Duodenal mucosa (tissue), 2 donors: Measurements from ENCODE around the gene POFUT2.

Experiments
- H3K27ac ChIP-seq: one replicate; pipeline ENCODE4 v1.7.0; 2013; ENCODE audit warnings: low read depth, low read length
- H3K27me3 ChIP-seq, 2 donors: one replicate each; pipeline ENCODE4 v1.7.0; 2013; ENCODE audit warnings: low read length in 2 of 2, control low read depth in 1 of 2; ENCODE audit not compliant: insufficient read depth in 2 of 2, control insufficient read depth in 1 of 2
- H3K36me3 ChIP-seq, 2 donors: one replicate each; pipeline ENCODE4 v1.7.0; 2013; ENCODE audit warnings: low read length in 2 of 2, control low read depth in 1 of 2; ENCODE audit not compliant: insufficient read depth in 2 of 2, control insufficient read depth in 1 of 2
- H3K4me1 ChIP-seq, 2 donors: one replicate each; pipeline ENCODE4 v1.7.0; 2013; ENCODE audit warnings: low read length in 2 of 2, control low read depth in 1 of 2; ENCODE audit not compliant: insufficient read depth in 2 of 2, control insufficient read depth in 1 of 2
- H3K4me3 ChIP-seq, 2 donors: one replicate each; pipeline ENCODE4 v1.7.0; 2013; ENCODE audit warnings: low read length in 2 of 2, low read depth in 1 of 2
- H3K9ac ChIP-seq, 2 donors: one replicate each; pipeline ENCODE4 v1.7.0; 2013; ENCODE audit warnings: low read length in 2 of 2, low read depth in 1 of 2
- H3K9me3 ChIP-seq, 2 donors: one replicate each; pipeline ENCODE4 v1.7.0; 2013; ENCODE audit warnings: low read length in 2 of 2, control low read depth in 1 of 2; ENCODE audit not compliant: control insufficient read depth in 1 of 2

The POFUT2 gene

DNA sequence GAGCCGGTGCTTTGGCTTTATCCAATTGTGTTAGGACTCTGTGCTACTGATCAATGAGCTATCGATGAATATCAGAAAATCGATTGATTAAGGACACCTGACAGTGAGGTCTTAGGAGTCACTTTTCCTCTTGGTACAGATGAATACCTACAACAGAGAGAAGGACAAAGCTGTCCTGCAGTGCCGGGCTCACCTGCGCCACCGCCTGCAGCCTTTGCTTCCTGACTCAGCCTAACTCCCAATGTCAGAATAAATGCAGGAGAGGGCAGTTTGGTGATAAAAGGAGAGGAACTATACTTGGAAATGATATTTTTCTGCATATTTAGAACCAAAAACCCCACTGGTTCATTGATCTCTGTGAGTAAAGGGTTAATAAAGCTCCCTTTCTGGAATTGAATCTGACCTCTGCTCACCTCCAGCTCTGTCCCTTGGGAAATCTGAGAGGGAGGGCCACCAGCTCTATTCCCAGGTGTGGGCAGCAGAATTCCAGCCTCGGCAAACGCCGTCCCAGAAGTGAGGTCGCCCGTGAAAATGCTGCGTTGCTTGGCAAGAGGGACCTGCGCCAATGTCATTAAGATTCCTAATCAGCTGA lies 39.3 kb downstream of the POFUT2 start:
- Histone ChIP-seq H3K4me3 (peak overlapping the region in 1 of 2 donors; percentile 54), H3K9ac (no peak overlapping the region), H3K9me3 (peaks cover 4 to 6% of the 10 kb centered on the region in 2 donors), H3K27ac (no peak overlapping the region), H3K36me3 (no peaks in the 10 kb centered on the region), H3K4me1 (no peaks in the 10 kb centered on the region), H3K27me3 (peaks cover 4 to 11% of the 10 kb centered on the region in 2 donors)

DNA sequence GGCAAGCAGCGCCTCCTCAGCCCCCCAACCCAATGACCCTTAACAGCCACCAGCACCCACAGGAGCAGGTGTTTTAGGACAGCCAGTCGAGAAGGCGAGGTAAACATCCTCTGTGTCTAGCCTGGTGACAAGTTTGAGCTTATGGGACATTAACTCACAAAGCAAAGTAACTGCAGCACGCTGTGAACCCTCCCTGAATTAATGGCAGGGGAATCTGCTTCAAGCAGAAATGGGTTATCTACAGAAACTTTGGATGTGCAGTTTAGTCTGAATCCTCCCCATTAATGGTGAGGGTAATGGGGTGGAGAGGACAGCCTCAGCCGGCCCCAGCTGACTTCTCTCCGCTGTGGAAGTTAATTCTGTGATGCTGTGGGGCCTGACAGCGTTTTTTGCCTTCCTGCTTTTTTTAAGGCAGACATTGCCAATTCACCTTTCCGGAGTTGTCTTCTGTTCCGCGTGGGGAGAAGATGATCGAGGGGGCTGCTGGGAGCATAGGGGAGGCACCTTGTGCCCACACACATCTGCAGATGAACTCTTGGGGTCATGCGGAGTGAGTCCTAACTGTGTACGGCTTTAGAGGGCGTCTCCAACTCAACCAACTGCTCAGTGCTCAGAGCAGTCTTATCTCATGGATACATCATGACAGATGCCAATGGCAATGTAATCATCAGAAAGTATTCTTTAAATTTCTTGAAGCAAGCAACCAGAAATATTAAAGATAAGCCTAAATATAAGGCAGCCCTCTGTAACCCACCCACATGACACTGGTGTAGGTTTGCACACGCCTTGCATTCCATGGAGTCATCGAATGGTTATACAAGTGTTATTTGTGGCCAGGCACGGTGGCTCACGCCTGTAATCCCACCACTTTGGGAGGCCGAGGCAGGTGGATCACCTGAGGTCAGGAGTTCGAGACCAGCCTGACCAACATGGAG lies 41.0 kb downstream of the POFUT2 start:
- Histone ChIP-seq H3K9me3 (peaks cover 7% of the 10 kb centered on the region in 2 donors), H3K9ac (no peak overlapping the region), H3K27me3 (peaks cover 0 to 11% of the 10 kb centered on the region in 2 donors), H3K4me3 (no peak overlapping the region), H3K4me1 (no peaks in the 10 kb centered on the region), H3K36me3 (no peaks in the 10 kb centered on the region), H3K27ac (no peak overlapping the region)

DNA sequence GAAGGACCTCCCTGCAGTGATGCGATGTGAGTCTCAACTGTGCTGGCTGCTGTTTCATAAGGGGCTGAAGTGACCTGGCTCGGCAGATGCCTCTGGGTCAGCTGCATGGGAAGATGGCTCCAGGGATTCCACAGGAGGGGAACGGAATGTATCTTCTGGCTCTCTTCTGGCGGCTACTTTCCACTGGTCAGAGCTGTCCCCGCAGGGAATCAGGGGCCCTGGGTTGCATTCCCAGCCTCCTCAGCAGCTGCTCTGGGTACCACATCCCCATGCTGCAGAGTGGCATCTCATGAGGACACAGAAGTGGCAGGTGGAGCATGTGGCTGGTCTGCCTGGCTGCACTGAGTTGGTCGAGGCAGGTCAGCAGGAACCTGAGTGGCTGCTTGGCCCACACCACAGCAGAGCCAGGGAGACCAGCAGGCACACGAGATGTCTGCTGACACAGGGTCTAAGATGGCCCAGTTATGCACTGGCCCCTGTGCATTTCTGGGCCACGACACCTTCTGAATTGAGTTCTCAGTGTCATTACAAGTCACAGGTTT lies 42.8 kb downstream of the POFUT2 start:
- Histone ChIP-seq H3K9ac (no peak overlapping the region), H3K9me3 (peaks cover 7% of the 10 kb centered on the region in 2 donors), H3K27ac (no peak overlapping the region), H3K4me1 (no peaks in the 10 kb centered on the region), H3K27me3 (peaks cover 0 to 11% of the 10 kb centered on the region in 2 donors), H3K4me3 (no peak overlapping the region), H3K36me3 (no peaks in the 10 kb centered on the region)

- Histone ChIP-seq H3K27ac (no peak overlapping the region), H3K4me1 (no peaks in the 10 kb centered on the region), H3K9me3 (peaks cover 7% of the 10 kb centered on the region in 2 donors), H3K4me3 (no peak overlapping the region), H3K36me3 (no peaks in the 10 kb centered on the region), H3K9ac (no peak overlapping the region), H3K27me3 (peaks cover 0 to 7% of the 10 kb centered on the region in 2 donors)
Observed at GRCh38 chr21:45243603-45244002, 44.1 kb downstream of the POFUT2 start.

- Histone ChIP-seq H3K9me3 (peaks cover 7% of the 10 kb centered on the region in 2 donors), H3K27ac (no peak overlapping the region), H3K4me3 (no peak overlapping the region), H3K36me3 (no peaks in the 10 kb centered on the region), H3K9ac (no peak overlapping the region), H3K27me3 (peaks cover 0 to 3% of the 10 kb centered on the region in 2 donors), H3K4me1 (no peaks in the 10 kb centered on the region)
Observed at GRCh38 chr21:45241357-45241756, 46.3 kb downstream of the POFUT2 start.

GRCh38 chr21:45237401-45237800 lies 50.3 kb downstream of the POFUT2 start:
- peaks cover 0 to 4% of the 10 kb centered on the region in 2 donors for H3K27me3 ChIP-seq
- no peak overlapping the region for H3K9ac ChIP-seq
- H3K27ac ChIP-seq = no peak overlapping the region
- no peaks in the 10 kb centered on the region for H3K9me3 ChIP-seq
- no peak overlapping the region for H3K4me3 ChIP-seq
- H3K4me1 ChIP-seq = no peaks in the 10 kb centered on the region
- H3K36me3 ChIP-seq = no peaks in the 10 kb centered on the region

GRCh38 chr21:45236481-45236880 lies 51.2 kb downstream of the POFUT2 start:
- no peaks in the 10 kb centered on the region for H3K36me3 ChIP-seq
- H3K9me3 ChIP-seq = no peaks in the 10 kb centered on the region
- H3K9ac ChIP-seq = no peak overlapping the region
- H3K27me3 ChIP-seq = peaks cover 0 to 4% of the 10 kb centered on the region in 2 donors
- no peak overlapping the region for H3K27ac ChIP-seq
- no peaks in the 10 kb centered on the region for H3K4me1 ChIP-seq
- no peak overlapping the region for H3K4me3 ChIP-seq

GRCh38 chr21:45235488-45235887 lies 52.2 kb downstream of the POFUT2 start:
- Histone ChIP-seq H3K27ac (no peak overlapping the region), H3K4me1 (no peaks in the 10 kb centered on the region), H3K4me3 (no peak overlapping the region), H3K9ac (no peak overlapping the region), H3K9me3 (no peaks in the 10 kb centered on the region), H3K27me3 (peaks cover 0 to 4% of the 10 kb centered on the region in 2 donors), H3K36me3 (no peaks in the 10 kb centered on the region)

- no peaks in the 10 kb centered on the region for H3K36me3 ChIP-seq
- H3K4me1 ChIP-seq = no peaks in the 10 kb centered on the region
- peaks cover 0 to 4% of the 10 kb centered on the region in 2 donors for H3K27me3 ChIP-seq
- no peaks in the 10 kb centered on the region for H3K9me3 ChIP-seq
- no peak overlapping the region for H3K4me3 ChIP-seq
- no peak overlapping the region for H3K27ac ChIP-seq
- H3K9ac ChIP-seq = no peak overlapping the region
Observed at GRCh38 chr21:45234965-45235364, 52.7 kb downstream of the POFUT2 start.

- H3K4me3 ChIP-seq = no peak overlapping the region
- H3K27me3 ChIP-seq = peaks cover 0 to 4% of the 10 kb centered on the region in 2 donors
- H3K27ac ChIP-seq = no peak overlapping the region
- no peak overlapping the region for H3K9ac ChIP-seq
- no peaks in the 10 kb centered on the region for H3K9me3 ChIP-seq
- H3K4me1 ChIP-seq = no peaks in the 10 kb centered on the region
- H3K36me3 ChIP-seq = no peaks in the 10 kb centered on the region
Observed at GRCh38 chr21:45234127-45234526, 53.6 kb downstream of the POFUT2 start.
